M059J (cell line): ENCODE results near the gene ZNF521. TPM values are rescaled to one million over a fixed set of nuclear protein-coding genes. Genes with fewer than 3 reads are reported as not detected.
A peak's percentile ranks its signal among the peaks of the same experiment; 100 is the strongest.

Source experiments
- DNase-seq: peaks from one replicate; pipeline ENCODE4 v3.0.0-alpha.2; 2012; ENCODE audit warnings: low read depth
- total RNA-seq: library from RNA; depleted of rRNA; stranded (reverse); fragments of >200 nt; shearing (Covaris generic); gene quantifications from 2 replicates; pipeline ENCODE4 v1.2.3, GENCODE V29; 2014

The ZNF521 gene
- total RNA-seq, 1 experiment from 2014 or later: 20.4 TPM

DNA sequence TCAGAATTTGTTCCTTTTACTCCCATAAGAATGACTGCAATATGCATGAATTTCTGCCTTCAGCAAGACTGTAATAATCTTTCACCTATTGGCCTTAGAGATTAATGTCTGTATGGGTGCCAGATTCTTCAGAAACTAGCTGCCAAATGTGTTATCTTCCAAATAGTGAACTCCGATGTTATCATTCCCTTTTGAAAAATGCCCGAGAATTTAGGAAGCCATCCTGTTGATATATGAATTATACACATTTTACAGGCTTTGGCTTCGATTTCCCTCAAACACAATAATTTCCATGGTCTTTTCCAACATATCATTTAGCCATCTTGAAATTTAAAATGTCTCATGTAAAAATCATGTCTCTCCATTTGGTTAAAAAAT is 101.5 kb downstream of the ZNF521 start:
- no peak for DNase-seq

DNA sequence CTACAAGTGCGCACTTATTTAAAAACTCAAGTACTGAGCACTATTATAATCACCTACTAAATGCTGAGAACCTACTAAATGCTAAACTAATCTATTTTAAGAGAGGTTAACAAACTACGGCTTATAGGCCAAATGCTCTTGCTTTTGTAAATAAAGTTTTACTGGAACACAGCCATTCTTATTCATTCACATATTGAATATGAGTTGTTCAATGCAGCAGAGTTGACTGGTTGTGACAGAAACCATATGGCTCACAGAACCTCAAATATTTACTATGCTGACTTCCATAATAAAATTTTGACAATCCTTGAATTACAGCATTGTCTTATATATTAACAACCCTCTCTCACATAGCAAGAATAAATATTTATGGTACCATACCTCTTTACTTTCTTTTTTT is 103.2 kb downstream of the ZNF521 start:
- no peak for DNase-seq

DNA sequence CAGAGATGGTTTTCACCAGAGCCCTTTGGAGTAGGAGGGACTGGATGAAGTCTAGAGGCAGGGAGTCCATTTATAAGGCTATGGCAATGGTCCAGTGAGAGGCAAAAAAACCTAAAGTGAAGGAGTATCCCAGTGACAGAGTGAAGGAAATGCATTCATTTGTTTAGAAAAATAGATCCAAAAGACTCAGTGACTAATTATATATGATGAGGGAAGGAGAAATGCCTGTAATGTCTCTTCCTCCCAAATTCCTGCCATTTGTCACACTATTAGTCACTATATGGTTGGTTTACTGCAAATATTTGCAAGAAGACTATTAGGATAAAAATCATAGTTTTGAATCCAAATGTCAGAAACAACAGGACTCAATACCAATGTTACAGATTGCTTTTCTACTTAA is 104.2 kb downstream of the ZNF521 start:
- DNase-seq: peak; percentile 66

DNA sequence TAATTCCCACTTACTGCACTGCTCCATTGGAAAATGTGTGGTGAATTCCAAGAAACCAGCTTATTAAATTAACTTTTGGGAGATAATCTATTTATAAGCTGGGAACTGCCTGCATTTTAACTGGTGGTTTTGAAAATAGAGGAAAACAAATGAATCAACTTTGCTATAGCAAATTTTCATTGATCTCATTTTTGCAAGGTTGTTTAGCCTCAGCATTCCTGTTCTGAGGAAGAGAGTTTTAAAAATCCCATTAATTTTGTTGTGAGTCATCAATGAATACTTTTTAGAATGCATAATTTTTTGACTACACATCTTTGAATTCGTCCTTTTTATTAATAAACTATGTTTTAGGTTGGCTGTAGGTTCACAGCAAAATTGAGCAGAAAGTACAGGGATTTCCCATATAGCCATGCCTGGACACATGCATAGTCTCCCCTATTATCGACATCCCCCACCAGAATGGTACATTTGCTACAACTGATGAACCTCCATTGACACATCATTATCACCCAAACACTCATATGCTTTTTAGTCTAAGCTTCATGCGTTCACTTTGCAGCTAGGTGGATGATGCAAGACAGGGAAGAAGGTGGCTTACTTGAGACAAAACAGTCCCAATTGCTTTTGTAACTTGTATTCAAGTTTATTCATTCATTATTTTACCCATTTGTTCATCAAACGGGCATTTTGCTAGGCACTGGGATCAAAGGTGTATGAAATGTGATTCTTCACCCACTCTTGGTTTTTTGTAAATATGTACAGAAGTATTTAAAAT is 106.9 kb downstream of the ZNF521 start:
- DNase-seq: no peak

DNA sequence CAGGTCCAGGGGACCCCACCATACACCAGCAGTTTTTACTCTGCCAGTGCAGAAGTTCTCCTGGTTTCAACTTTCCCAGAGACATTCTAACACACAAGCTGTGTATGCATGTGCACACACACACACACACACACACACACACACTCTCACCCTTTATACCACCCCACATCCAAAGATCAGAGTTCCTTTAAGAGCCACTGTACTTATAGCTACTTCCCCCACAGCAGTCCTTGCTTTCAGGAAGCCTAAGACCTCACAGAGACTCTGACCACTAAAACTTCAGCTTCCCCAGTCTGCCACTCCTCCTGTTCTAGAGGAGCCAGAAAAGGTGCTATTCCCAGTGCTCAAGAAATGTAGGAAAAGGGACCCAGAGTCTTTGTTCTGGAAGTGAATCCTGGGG is 107.8 kb downstream of the ZNF521 start:
- no peak for DNase-seq

DNA sequence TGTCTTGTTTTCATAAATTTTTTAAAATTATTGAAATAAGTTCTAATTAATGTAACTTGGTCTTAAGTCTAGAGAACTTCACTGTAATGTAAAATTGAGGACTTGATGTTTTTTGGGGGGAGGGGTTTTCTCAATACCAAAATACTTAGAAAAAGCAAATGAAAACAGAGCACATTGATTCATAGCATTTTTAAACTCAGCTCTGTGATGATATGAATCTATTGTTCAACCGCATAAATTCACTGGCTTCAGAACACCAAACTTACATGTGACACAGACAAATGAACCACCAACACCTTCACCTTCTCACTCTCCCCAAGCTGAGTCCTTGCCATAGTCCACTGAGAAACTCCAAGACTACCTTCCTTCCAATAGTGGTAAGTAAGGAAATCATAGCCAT is 108.2 kb downstream of the ZNF521 start:
- no peak for DNase-seq

DNA sequence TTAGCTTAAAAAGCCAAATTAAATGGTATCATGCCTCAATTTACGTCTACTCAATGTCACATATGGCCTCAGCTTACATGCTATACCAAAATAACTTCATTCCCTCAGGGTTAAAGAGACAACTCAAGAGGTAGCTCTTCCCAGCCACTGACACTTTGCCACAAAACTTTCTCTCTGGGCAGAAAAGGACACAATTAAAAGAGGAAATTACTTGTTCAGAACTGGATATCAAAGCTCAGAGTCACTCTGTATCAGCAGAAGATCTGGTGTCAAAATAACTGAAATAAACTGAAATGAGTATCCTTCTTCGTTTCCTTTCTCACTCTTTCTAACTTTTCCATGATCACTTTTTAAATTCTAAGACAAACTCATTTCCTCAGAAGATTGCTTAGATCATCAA is 108.7 kb downstream of the ZNF521 start:
- no peak for DNase-seq

DNA sequence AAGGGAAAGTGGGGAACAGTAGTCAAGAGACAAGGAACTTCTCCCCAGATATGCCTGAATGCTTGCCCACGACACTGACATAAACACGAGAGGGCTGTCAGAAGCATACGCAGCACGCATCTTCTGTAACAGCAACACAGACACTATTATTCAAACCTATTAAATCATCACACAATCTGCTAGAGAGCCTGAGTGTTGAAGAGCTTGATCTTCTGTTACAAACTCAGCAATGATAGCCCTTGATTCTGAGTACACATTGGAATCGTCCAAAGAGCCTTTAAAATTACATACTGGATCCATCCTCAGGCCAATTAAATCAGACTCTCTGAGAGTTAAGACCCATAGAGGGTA is 111.6 kb downstream of the ZNF521 start:
- no peak for DNase-seq

DNA sequence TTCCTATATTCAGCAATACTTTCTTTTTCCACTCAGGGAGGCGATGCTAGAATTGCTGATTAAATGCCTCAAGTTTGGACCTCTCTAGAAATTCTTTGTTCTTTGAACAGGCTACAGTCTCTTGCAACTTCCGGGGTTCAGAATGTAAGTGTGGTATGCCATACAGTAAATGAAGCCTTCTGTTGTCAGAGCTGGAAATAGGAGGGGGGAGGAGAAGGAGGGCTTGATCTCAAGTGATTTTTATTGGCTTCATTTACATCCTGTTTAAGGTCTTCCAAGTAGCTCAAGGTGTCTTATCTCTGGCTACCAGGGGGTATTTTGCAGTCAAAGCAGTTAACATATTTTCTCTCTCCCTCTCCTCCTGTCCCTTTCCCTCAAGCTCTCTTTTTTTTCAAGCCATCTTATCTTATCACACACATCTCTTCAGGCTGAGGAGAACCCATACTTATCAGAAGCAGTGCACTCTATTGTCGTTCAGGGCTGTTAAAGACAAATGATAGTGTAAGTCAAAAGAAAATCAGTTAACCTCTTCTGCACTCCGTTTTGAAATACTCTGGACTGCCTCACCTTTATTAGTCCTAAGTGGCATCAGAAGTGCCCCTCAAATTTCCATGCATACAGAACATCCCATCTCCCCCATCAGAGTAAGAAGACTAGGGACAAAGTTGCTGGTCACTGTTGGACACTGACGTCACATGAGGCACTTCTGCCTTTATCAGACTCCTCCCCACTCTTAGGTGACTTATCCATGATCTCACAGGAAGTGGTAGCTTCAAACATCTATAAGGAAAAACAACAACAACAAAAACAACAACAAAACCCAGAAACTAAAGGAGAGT is 112.2 kb downstream of the ZNF521 start:
- no peak for DNase-seq

DNA sequence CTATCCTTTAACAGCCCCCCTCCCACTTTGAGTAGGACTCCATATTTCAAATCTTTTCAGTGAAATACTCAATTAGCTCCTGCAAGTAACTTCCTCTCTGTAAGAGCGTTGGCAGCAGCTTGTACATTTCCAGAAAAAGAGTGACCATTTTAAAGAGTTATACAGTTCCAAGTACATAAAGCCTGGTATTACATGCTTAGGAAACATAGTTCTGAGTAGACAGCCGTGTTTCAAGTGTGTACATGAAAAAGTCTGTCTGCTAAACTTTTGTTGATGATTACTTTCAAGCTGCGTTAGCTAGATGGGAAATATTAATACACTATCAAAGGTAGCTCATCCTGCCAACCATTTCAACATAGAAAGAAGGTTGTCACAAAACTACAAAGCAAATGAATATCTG is 112.8 kb downstream of the ZNF521 start:
- DNase-seq: no peak

DNA sequence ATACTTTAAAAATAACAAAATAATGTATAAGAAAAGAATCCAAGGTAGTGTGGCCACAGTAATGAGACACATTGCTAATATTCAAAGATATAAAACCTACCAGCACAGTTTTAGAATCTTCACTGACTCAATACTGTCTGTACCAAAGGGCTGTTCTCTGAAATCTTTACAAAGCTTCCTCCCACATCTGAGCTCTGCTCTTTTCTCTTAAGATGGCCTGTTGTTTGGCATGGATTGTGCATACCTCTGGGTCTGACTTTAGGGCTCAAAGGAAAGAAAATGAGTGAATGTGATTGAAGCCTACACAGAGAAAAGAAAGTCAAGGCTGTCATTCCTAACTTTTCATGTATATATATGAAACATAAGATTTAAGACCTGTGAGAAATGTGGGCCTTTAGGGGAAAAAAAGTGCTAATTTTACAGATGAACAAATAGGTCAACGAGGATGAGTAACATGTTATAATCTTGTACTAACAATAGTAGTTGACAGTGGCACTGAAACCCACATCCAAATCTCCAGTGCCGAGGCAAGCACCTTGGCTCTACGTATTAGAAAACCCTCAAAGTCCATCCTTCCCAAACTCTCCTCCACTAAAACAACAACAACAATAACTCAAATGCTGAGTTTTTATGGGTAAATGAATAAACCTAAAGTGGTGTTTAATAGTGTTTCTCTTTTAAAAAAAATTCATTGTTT is 114.2 kb downstream of the ZNF521 start:
- no peak for DNase-seq

DNA sequence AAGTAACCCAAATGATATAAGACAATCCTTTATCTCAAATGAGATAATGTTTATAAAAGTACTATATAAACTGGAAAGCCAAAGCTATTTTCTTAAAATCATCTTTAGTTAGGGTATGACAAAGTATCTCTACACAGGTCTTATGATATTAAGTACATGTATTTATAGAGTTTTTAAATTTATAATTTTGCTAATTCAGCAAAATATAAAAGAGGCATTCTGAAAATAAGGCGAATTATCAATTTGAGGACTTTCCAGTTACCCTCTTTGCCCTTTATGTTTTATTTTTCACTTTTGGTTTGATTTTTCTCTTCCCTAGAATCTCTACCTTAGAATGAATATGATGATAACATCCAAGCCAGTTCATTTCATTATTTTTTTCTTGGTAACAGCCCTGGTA is 115.2 kb downstream of the ZNF521 start:
- no peak for DNase-seq

DNA sequence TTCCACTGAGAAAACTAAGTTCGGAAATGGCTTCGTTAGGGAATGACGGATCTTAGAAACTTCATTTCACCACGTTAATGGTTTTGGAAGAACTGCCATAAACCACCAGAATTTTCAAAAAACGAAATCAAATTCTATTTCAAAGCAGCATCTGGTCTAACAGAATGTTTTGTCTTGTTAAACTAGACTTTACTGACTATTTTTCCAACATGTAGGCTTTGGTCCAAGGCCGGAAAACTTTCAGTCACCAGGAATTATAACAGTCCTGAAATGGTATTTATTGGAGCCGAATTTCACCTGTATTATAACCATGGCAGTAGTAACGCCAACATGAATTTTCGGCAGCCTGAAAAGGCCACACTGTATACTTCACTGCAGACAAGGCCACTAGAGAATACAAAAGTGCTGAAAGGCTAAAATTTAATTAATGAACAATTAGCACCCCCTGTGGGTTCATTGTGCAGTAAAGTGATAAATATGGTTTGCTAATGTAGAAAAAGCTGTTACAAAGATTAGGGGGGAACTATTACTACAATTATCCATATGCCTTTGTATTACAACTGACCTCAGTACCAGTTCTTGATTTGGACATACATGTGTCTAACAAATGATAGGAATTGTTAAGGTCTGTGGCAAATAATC is 116.4 kb downstream of the ZNF521 start:
- no peak for DNase-seq

DNA sequence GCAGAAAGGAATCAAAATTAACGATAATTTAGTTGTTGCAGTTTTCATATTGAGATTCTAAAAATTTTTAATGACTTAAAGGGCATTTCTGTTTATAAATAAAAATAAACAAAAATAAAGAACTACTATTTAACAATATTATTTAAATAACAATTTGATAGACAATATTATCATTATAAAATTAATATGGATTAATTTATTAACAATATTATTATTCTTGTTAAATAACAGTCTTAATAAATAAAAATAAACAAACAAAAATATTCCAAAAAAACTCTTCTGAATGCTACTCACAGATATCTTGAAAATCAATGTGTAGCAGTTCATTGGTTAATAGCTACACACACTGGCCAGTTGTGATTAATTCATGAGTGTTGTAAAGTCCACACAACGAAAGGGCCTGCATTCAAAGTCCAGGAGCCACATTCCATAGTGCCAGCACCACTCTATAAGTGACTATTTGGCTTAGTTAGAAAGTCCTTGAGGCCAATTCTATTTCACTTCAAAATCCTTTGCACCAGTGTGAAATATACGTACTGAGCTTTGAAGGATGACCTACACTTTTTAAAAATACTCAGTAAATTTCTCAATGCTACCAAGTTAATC is 117.1 kb downstream of the ZNF521 start:
- no peak for DNase-seq

DNA sequence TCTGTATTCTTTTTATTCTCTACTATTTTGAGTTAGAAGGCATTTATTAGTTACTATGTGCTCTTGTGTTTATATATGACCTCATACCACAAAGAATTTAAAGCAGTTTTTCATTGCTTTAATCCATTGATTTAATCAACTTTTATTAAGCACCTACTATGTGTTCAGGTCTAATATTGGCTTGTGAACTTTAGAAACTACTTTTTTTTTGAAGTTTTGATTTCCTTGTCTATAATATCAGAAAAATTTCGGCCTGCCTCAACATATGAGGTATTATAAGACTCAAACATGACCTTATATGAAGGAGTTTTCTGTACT is 117.7 kb downstream of the ZNF521 start:
- peak; percentile 5 for DNase-seq

DNA sequence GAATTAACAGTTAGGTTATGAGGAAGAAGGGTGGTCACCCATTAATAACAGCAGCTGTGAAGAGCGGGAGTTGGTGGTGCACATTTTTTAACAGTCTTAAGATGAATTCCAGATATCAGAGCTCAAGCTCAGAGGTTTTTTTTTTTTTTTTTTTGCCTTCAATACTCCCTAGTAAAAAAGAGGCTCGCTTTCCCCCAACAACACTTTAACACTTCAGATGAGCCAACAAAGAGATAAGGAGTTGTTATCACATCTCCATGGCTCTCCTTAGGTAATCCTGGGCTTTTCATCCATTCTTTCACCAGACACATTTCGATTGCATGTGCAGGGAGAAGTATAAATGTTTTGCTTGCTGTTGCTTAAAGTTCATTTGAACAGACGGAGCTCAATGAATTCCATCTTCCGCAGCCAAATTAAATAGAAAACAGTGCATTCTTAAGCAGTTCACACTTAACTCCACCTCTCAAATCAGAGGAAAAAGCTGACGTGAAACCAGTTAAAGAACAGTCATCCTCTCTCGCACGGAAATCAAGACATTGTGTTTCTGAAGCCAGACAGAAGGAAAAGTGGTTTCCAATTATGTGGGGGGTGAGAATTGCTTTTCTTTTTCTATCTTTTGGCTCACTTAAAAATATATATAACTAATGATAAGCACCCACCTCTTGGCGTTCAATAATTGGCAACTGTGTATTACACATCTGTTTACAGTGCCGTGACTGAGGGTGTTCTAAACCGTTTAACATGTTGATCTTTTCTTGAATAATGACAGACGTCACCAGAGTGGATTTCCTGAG is 118.2 kb downstream of the ZNF521 start:
- DNase-seq: no peak

DNA sequence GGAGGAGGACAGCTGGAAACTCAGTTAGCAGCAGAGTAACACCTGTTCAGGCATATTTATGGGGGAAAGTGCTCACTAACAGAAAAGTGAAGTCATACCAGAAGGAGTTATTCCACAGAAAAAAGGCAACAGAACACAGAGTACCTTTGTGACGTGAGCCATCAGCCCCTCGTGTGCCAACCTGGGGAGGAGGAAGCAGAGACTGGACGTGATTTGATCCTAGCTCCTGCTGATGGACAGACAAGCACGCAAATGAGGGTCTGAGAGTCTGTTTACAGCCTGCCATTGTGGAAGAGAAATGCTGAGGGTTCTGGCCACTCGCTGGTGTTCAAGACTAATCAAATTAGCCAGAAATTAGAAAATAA is 120.7 kb downstream of the ZNF521 start:
- DNase-seq: no peak

DNA sequence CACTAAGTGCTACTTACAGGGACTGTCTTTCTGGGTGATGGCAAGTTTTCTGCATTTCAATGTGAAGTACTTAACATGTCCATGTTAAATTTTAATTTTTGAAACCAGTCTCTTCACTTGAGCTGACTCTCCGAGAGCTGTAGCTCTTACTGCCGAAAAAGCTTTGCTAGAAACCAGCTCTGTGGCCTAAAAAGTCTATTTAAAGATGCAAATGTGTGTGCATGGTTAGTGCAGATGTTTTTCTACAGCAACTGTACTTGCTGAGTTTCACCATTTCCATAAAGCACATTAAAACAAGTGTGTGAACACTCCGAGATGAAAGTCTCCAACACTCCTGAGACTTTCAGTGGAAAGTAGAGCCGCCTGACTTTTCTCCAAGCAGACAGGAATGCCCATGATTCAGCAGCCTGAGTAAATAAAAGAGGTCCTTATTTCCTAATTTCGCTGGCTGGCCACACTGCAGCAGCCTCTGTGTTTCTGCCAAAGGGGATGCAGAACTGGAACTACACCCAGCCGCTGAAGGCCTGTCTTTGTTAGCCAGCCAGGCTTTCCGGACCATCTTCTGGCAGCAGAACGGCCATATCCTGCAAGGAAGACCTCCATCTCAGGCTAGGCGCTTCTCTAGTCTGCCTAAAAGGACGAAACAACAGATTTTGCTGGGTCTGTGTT is 121.2 kb downstream of the ZNF521 start:
- DNase-seq: peak; percentile 66

DNA sequence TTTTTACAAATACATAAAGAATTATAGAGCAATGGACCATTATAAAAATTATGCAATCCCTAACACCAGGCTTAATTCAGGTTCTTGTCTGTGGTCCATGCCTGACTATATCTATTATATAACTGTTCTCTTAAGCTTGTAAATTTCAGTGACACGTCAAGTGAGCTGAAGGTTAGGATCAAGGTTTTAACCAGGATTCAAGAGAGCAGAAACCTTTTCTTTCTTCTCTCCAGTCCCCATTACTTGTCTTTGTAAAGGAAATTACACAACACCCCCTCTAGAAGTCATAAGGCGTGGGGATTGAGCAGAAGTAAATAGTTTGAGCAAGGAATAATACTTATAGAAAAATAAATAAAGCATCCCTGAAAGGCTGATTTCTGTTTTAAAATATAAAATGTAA is 122.0 kb downstream of the ZNF521 start:
- DNase-seq: no peak

DNA sequence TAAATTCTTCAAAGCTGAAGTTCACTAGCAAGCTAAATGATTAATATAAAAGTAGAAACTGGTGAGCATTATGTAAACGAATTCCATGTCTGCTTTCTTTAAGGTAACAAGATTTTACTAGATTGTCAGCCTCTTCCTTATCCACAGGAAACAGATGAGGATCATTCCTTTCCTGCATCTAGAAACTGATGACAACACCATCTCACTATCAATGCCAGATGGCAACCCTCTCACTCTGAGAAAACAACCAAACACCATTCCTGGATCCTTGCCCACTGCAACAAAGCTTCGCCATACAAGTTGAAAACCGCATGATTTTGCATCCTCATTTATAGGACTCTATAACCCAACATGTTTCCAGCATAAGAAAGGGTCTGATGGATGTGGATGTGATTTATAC is 122.9 kb downstream of the ZNF521 start:
- peak; percentile 55 for DNase-seq

DNA sequence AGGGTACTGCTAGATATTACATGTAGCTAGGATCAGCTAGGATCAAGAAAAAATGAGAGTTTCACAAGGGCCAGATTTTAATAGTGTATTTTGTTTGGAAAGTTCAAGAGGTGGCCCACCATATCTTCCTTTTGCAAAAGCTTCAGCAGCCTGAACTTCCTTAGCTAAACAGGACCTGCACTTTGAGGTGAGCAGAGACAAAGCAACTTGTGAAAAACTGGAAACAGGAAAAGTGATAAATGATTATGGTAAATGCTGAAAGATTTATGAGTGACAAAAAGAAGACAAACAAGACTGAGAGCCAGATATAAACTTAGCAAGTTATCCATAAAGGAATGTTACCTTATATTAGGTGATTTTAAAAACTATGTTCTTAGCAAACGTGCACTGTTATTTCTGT is 123.6 kb downstream of the ZNF521 start:
- DNase-seq: no peak
